Body of pancreas (tissue), 4 donors: ENCODE results near the gene MAP3K2. TPM values are rescaled to one million over a fixed set of nuclear protein-coding genes. Genes with fewer than 3 reads are reported as not detected.

Experiments
- ATAC-seq: fragments of 150-250 bp; one replicate; pipeline ENCODE4 v1.9.1; 2016
- DNase-seq, 4 donors: peaks; one replicate each; pipeline ENCODE4 v3.0.0-alpha.2; 2019
- H3K27ac ChIP-seq, 4 donors: fragments of 200-600 bp; sonication (generic); 1 replicate in 3 of 4; 2 replicates in 1 of 4; pipeline versions ENCODE4 v1.5.1 to v1.6.1; 2016 to 2019; ENCODE audit warnings: mild to moderate bottlenecking in 1 of 4, mixed read lengths in 1 of 4, moderate library complexity in 1 of 4
- H3K27me3 ChIP-seq, 2 donors: fragments of 200-600 bp; sonication (generic); one replicate each; pipeline ENCODE4 v1.6.0; 2016; ENCODE audit warnings: mild to moderate bottlenecking in 1 of 2
- H3K36me3 ChIP-seq, 2 donors: fragments of 200-600 bp; sonication (generic); replicated peaks in 1 of 2; 2 replicates each; pipeline ENCODE4 v1.5.1; 2016; ENCODE audit warnings: low read depth in 2 of 2; ENCODE audit not compliant: insufficient read depth in 1 of 2
- H3K4me1 ChIP-seq: fragments of 200-600 bp; sonication (generic); one replicate; pipeline ENCODE4 v1.6.0; 2016
- H3K4me3 ChIP-seq, 2 donors: fragments of 200-600 bp; sonication (generic); 1 replicate in 1 of 2; 2 replicates in 1 of 2; pipeline ENCODE4 v1.5.1; 2016 to 2019
- H3K9me3 ChIP-seq, 3 donors: fragments of 200-600 bp; sonication (generic); 1 replicate in 2 of 3; 2 replicates in 1 of 3; pipeline ENCODE4 v1.5.1; 2016
- CTCF ChIP-seq, 7 experiments: fragments of 450-650 bp in 4 of 7; fragments of 200-600 bp in 3 of 7; sonication (generic) in 3 of 7; IDR thresholded peaks; one replicate each; pipeline ENCODE4 v1.5.1; 2016 to 2019; ENCODE audit warnings: antibody characterized with exemption in 7 of 7
- POLR2A ChIP-seq, 3 donors: fragments of 450-650 bp; IDR thresholded peaks; one replicate each; pipeline ENCODE4 v1.6.1; 2016; ENCODE audit warnings: antibody characterized with exemption in 3 of 3, mild to moderate bottlenecking in 2 of 3
- WGBS, 2 donors: methylation state at CpG; one replicate each; pipeline ENCODE4 v1.1.5; 2017; 5-methylcytosine and 5-hydroxymethylcytosine counted together
- intact Hi-C: fragments of 100-400 bp; cut with DNase I; formaldehyde crosslinking; loops from one replicate; pipeline ENCODE4 v1.15.1; 2023
- total RNA-seq, 2 donors: library from RNA; depleted of rRNA; stranded (reverse); fragments of >200 nt; gene quantifications; one replicate each; pipeline ENCODE4 v1.1.0, GENCODE V29; 2016

MAP3K2 gene
- total RNA-seq, 2 donors from 2014 or later: 27.8 to 35.3 TPM

- DNase-seq: no peak
- WGBS, 2 donors: 72 to 76% methylated on average over 3 to 7 of the region's 7 CpGs
- no peak for ATAC-seq
- Histone ChIP-seq H3K36me3 (no peaks in the 10 kb centered on the region), H3K27me3 (peaks cover 4 to 10% of the 10 kb centered on the region in 2 donors), H3K9me3 (no peaks in the 10 kb centered on the region), H3K4me3 (no peak overlapping the region), H3K27ac (no peak overlapping the region), H3K4me1 (peaks cover 13% of the 10 kb centered on the region)
- intact Hi-C loops: no loop called here
- TF ChIP-seq POLR2A (IDR thresholded peaks at IDR 0.05) (no peak), CTCF (IDR thresholded peaks at IDR 0.05) (no peak)
Measured at GRCh38 chr2:127427376-127428056, 39.7 kb upstream of the MAP3K2 start.

GRCh38 chr2:127426501-127427354 is 39.0 kb upstream of the MAP3K2 start:
- WGBS, 2 donors: 88 to 92% methylated on average over 10 of the region's 10 CpGs
- DNase-seq (no peak), ATAC-seq (no peak)
- Histone ChIP-seq H3K4me1 (peaks cover 13% of the 10 kb centered on the region), H3K4me3 (no peak overlapping the region), H3K36me3 (no peaks in the 10 kb centered on the region), H3K27me3 (peaks cover 4 to 10% of the 10 kb centered on the region in 2 donors), H3K9me3 (no peaks in the 10 kb centered on the region), H3K27ac (no peak overlapping the region)
- intact Hi-C loops: no loop called here
- TF ChIP-seq POLR2A (IDR thresholded peaks at IDR 0.05): no peak
- no peak for TF ChIP-seq CTCF (IDR thresholded peaks at IDR 0.05)

- Histone ChIP-seq H3K36me3 (no peaks in the 10 kb centered on the region), H3K9me3 (no peaks in the 10 kb centered on the region), H3K4me1 (peaks cover 13% of the 10 kb centered on the region), H3K27me3 (peaks cover 4 to 10% of the 10 kb centered on the region in 2 donors), H3K27ac (no peak overlapping the region), H3K4me3 (no peak overlapping the region)
- intact Hi-C loops: no loop called here
- no peak for ATAC-seq
- DNase-seq: no peak
- WGBS, 2 donors: 86 to 94% methylated on average over 16 of the region's 16 CpGs
- TF ChIP-seq CTCF (IDR thresholded peaks at IDR 0.05): no peak
- no peak for TF ChIP-seq POLR2A (IDR thresholded peaks at IDR 0.05)
Measured at GRCh38 chr2:127425540-127426490, 38.0 kb upstream of the MAP3K2 start.

- DNase-seq (no peak), ATAC-seq (no peak)
- no peak overlapping the region for H3K4me3 ChIP-seq
- no peak overlapping the region for H3K27ac ChIP-seq
- H3K27me3 ChIP-seq: peaks cover 4 to 10% of the 10 kb centered on the region in 2 donors
- WGBS, 2 donors: 79 to 90% methylated on average over 10 to 13 of the region's 13 CpGs
- H3K4me1 ChIP-seq: peaks cover 13% of the 10 kb centered on the region
- no peak for TF ChIP-seq CTCF (IDR thresholded peaks at IDR 0.05)
- no peak for TF ChIP-seq POLR2A (IDR thresholded peaks at IDR 0.05)
- H3K9me3 ChIP-seq: no peaks in the 10 kb centered on the region
- H3K36me3 ChIP-seq: no peaks in the 10 kb centered on the region
- intact Hi-C loops: no loop called here
Measured at GRCh38 chr2:127424598-127425520, 37.1 kb upstream of the MAP3K2 start.
